ENCODE results near the gene CMTM8. TPM values are rescaled to one million over a fixed set of nuclear protein-coding genes. Genes with fewer than 3 reads are reported as not detected.

The CMTM8 gene
- total and polyA plus RNA-seq, 2 donors: 4.1 to 16.2 TPM

GRCh38 chr3:32278714-32279113 is 40.2 kb downstream of the CMTM8 start:
- H3K9me3 ChIP-seq (ENCODE audit: control insufficient read depth in 2 of 2, insufficient read depth in 1 of 2, low read length in 1 of 2): no peaks in the 10 kb centered on the region
- 46% methylated on average over 2 of the region's 2 CpGs for WGBS
- H3K27ac ChIP-seq (ENCODE audit: low read depth in 1 of 2, low read length in 1 of 2): no peak overlapping the region
- no peaks in the 10 kb centered on the region for H3K36me3 ChIP-seq (ENCODE audit: control insufficient read depth in 2 of 2, insufficient read depth in 2 of 2, low read length in 1 of 2)
- no peak for DNase-seq (ENCODE audit: low read depth in 6 of 9, low spot score in 9 of 9)
- H3K27me3 ChIP-seq (ENCODE audit: control insufficient read depth in 2 of 2, insufficient read depth in 1 of 2, low read length in 1 of 2): no peaks in the 10 kb centered on the region
- H3K4me1 ChIP-seq (ENCODE audit: control insufficient read depth in 2 of 2, insufficient read depth in 2 of 2, low read length in 2 of 2): peaks cover 0 to 2% of the 10 kb centered on the region in 2 donors
- H3K4me3 ChIP-seq (ENCODE audit: low read length in 2 of 2): no peak overlapping the region

- WGBS: 94% methylated on average over 6 of the region's 6 CpGs
- Histone ChIP-seq H3K27ac (ENCODE audit: low read depth in 1 of 2, low read length in 1 of 2) (no peak overlapping the region), H3K27me3 (ENCODE audit: control insufficient read depth in 2 of 2, insufficient read depth in 1 of 2, low read length in 1 of 2) (no peaks in the 10 kb centered on the region), H3K9me3 (ENCODE audit: control insufficient read depth in 2 of 2, insufficient read depth in 1 of 2, low read length in 1 of 2) (no peaks in the 10 kb centered on the region), H3K4me1 (ENCODE audit: control insufficient read depth in 2 of 2, insufficient read depth in 2 of 2, low read length in 2 of 2) (peaks cover 0 to 2% of the 10 kb centered on the region in 2 donors), H3K4me3 (ENCODE audit: low read length in 2 of 2) (no peak overlapping the region), H3K36me3 (ENCODE audit: control insufficient read depth in 2 of 2, insufficient read depth in 2 of 2, low read length in 1 of 2) (no peaks in the 10 kb centered on the region)
- DNase-seq (ENCODE audit: low read depth in 6 of 9, low spot score in 9 of 9): no peak
Observed at GRCh38 chr3:32280262-32280910, 41.9 kb downstream of the CMTM8 start.

- H3K27me3 ChIP-seq (ENCODE audit: control insufficient read depth in 2 of 2, insufficient read depth in 1 of 2, low read length in 1 of 2): no peaks in the 10 kb centered on the region
- no peaks in the 10 kb centered on the region for H3K36me3 ChIP-seq (ENCODE audit: control insufficient read depth in 2 of 2, insufficient read depth in 2 of 2, low read length in 1 of 2)
- H3K27ac ChIP-seq (ENCODE audit: low read depth in 1 of 2, low read length in 1 of 2): no peak overlapping the region
- H3K4me3 ChIP-seq (ENCODE audit: low read length in 2 of 2): no peak overlapping the region
- DNase-seq (ENCODE audit: low read depth in 6 of 9, low spot score in 9 of 9): no peak
- peaks cover 0 to 12% of the 10 kb centered on the region in 2 donors for H3K4me1 ChIP-seq (ENCODE audit: control insufficient read depth in 2 of 2, insufficient read depth in 2 of 2, low read length in 2 of 2)
- H3K9me3 ChIP-seq (ENCODE audit: control insufficient read depth in 2 of 2, insufficient read depth in 1 of 2, low read length in 1 of 2): no peaks in the 10 kb centered on the region
- over 99% methylated on average over 2 of the region's 2 CpGs for WGBS
Observed at GRCh38 chr3:32281570-32282106, 43.2 kb downstream of the CMTM8 start.

GRCh38 chr3:32282578-32283154 is 44.2 kb downstream of the CMTM8 start:
- no peak overlapping the region for H3K27ac ChIP-seq (ENCODE audit: low read depth in 1 of 2, low read length in 1 of 2)
- no peak overlapping the region for H3K4me3 ChIP-seq (ENCODE audit: low read length in 2 of 2)
- H3K36me3 ChIP-seq (ENCODE audit: control insufficient read depth in 2 of 2, insufficient read depth in 2 of 2, low read length in 1 of 2): no peaks in the 10 kb centered on the region
- no peaks in the 10 kb centered on the region for H3K27me3 ChIP-seq (ENCODE audit: control insufficient read depth in 2 of 2, insufficient read depth in 1 of 2, low read length in 1 of 2)
- H3K4me1 ChIP-seq (ENCODE audit: control insufficient read depth in 2 of 2, insufficient read depth in 2 of 2, low read length in 2 of 2): peaks cover 0 to 12% of the 10 kb centered on the region in 2 donors
- H3K9me3 ChIP-seq (ENCODE audit: control insufficient read depth in 2 of 2, insufficient read depth in 1 of 2, low read length in 1 of 2): no peaks in the 10 kb centered on the region
- WGBS: 88% methylated on average over 4 of the region's 4 CpGs
- no peak for DNase-seq (ENCODE audit: low read depth in 6 of 9, low spot score in 9 of 9)

- Histone ChIP-seq H3K4me3 (ENCODE audit: low read length in 2 of 2) (no peak overlapping the region), H3K27me3 (ENCODE audit: control insufficient read depth in 2 of 2, insufficient read depth in 1 of 2, low read length in 1 of 2) (no peaks in the 10 kb centered on the region), H3K27ac (ENCODE audit: low read depth in 1 of 2, low read length in 1 of 2) (no peak overlapping the region), H3K9me3 (ENCODE audit: control insufficient read depth in 2 of 2, insufficient read depth in 1 of 2, low read length in 1 of 2) (no peaks in the 10 kb centered on the region), H3K36me3 (ENCODE audit: control insufficient read depth in 2 of 2, insufficient read depth in 2 of 2, low read length in 1 of 2) (no peaks in the 10 kb centered on the region), H3K4me1 (ENCODE audit: control insufficient read depth in 2 of 2, insufficient read depth in 2 of 2, low read length in 2 of 2) (peaks cover 0 to 12% of the 10 kb centered on the region in 2 donors)
- DNase-seq (ENCODE audit: low read depth in 6 of 9, low spot score in 9 of 9): no peak
- 90% methylated on average over 14 of the region's 14 CpGs for WGBS
Observed at GRCh38 chr3:32283304-32283703, 44.8 kb downstream of the CMTM8 start.

GRCh38 chr3:32284443-32285212 is 46.1 kb downstream of the CMTM8 start:
- no peaks in the 10 kb centered on the region for H3K9me3 ChIP-seq (ENCODE audit: control insufficient read depth in 2 of 2, insufficient read depth in 1 of 2, low read length in 1 of 2)
- peaks cover 2 to 21% of the 10 kb centered on the region in 2 donors for H3K4me1 ChIP-seq (ENCODE audit: control insufficient read depth in 2 of 2, insufficient read depth in 2 of 2, low read length in 2 of 2)
- no peak overlapping the region for H3K27ac ChIP-seq (ENCODE audit: low read depth in 1 of 2, low read length in 1 of 2)
- no peaks in the 10 kb centered on the region for H3K36me3 ChIP-seq (ENCODE audit: control insufficient read depth in 2 of 2, insufficient read depth in 2 of 2, low read length in 1 of 2)
- 93% methylated on average over 6 of the region's 6 CpGs for WGBS
- no peaks in the 10 kb centered on the region for H3K27me3 ChIP-seq (ENCODE audit: control insufficient read depth in 2 of 2, insufficient read depth in 1 of 2, low read length in 1 of 2)
- no peak overlapping the region for H3K4me3 ChIP-seq (ENCODE audit: low read length in 2 of 2)
- no peak for DNase-seq (ENCODE audit: low read depth in 6 of 9, low spot score in 9 of 9)

GRCh38 chr3:32285891-32286290 is 47.4 kb downstream of the CMTM8 start:
- 69% methylated on average over 8 of the region's 8 CpGs for WGBS
- H3K27ac ChIP-seq (ENCODE audit: low read depth in 1 of 2, low read length in 1 of 2): peak overlapping the region in 1 of 2 donors; percentile 33
- no peaks in the 10 kb centered on the region for H3K36me3 ChIP-seq (ENCODE audit: control insufficient read depth in 2 of 2, insufficient read depth in 2 of 2, low read length in 1 of 2)
- peaks cover 2 to 21% of the 10 kb centered on the region in 2 donors for H3K4me1 ChIP-seq (ENCODE audit: control insufficient read depth in 2 of 2, insufficient read depth in 2 of 2, low read length in 2 of 2)
- DNase-seq (ENCODE audit: low read depth in 6 of 9, low spot score in 9 of 9): peak in 1 of 9 donors; percentile 42
- no peaks in the 10 kb centered on the region for H3K9me3 ChIP-seq (ENCODE audit: control insufficient read depth in 2 of 2, insufficient read depth in 1 of 2, low read length in 1 of 2)
- H3K4me3 ChIP-seq (ENCODE audit: low read length in 2 of 2): no peak overlapping the region
- H3K27me3 ChIP-seq (ENCODE audit: control insufficient read depth in 2 of 2, insufficient read depth in 1 of 2, low read length in 1 of 2): no peaks in the 10 kb centered on the region

GRCh38 chr3:32288819-32289218 is 50.3 kb downstream of the CMTM8 start:
- peak in 5 of 9 donors; percentile 31 to 77 (median 42) for DNase-seq (ENCODE audit: low read depth in 6 of 9, low spot score in 9 of 9)
- 71% methylated on average over 5 of the region's 5 CpGs for WGBS

GRCh38 chr3:32290619-32291018 is 52.1 kb downstream of the CMTM8 start:
- Histone ChIP-seq H3K9me3 (ENCODE audit: control insufficient read depth in 2 of 2, insufficient read depth in 1 of 2, low read length in 1 of 2) (no peaks in the 10 kb centered on the region), H3K4me3 (ENCODE audit: low read length in 2 of 2) (no peak overlapping the region), H3K27ac (ENCODE audit: low read depth in 1 of 2, low read length in 1 of 2) (no peak overlapping the region), H3K27me3 (ENCODE audit: control insufficient read depth in 2 of 2, insufficient read depth in 1 of 2, low read length in 1 of 2) (no peaks in the 10 kb centered on the region), H3K4me1 (ENCODE audit: control insufficient read depth in 2 of 2, insufficient read depth in 2 of 2, low read length in 2 of 2) (peaks cover 2 to 17% of the 10 kb centered on the region in 2 donors), H3K36me3 (ENCODE audit: control insufficient read depth in 2 of 2, insufficient read depth in 2 of 2, low read length in 1 of 2) (no peaks in the 10 kb centered on the region)
- DNase-seq (ENCODE audit: low read depth in 6 of 9, low spot score in 9 of 9): no peak
- WGBS: 95% methylated on average over 3 of the region's 3 CpGs

More at GRCh38 chr3:32288819-32289218, 50.3 kb downstream of the CMTM8 start:
- Histone ChIP-seq H3K4me3 (ENCODE audit: low read length in 2 of 2) (no peak overlapping the region), H3K36me3 (ENCODE audit: control insufficient read depth in 2 of 2, insufficient read depth in 2 of 2, low read length in 1 of 2) (no peaks in the 10 kb centered on the region), H3K27ac (ENCODE audit: low read depth in 1 of 2, low read length in 1 of 2) (peak overlapping the region; percentile 45 to 69), H3K9me3 (ENCODE audit: control insufficient read depth in 2 of 2, insufficient read depth in 1 of 2, low read length in 1 of 2) (no peaks in the 10 kb centered on the region), H3K27me3 (ENCODE audit: control insufficient read depth in 2 of 2, insufficient read depth in 1 of 2, low read length in 1 of 2) (no peaks in the 10 kb centered on the region), H3K4me1 (ENCODE audit: control insufficient read depth in 2 of 2, insufficient read depth in 2 of 2, low read length in 2 of 2) (peaks cover 2 to 19% of the 10 kb centered on the region in 2 donors)
